Measurements from ENCODE around the gene MAPK4.

MAPK4 gene

DNA sequence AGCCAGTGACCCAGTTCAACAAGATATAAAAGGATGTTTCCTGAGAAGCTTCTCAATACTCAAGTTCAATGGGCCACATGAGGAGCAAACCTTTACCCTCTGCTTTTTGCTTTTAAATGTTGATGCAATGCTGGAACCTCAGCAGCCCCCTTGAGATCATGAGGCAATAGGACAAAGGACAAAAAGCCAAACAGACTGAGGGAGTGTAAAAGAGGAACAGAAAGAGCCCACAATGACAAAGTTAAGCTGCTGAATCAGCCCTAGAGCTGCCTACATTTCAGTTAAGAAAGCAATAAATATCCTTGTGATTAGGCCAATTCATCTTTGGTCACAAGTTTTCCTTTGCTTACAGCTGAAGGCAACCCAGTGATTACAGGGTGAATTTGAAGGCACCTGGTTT lies 183.1 kb downstream of the MAPK4 start:
- H3K27me3 ChIP-seq (replicated peaks; ENCODE audit: control insufficient read depth, insufficient read depth, low read length, poor library complexity, severe bottlenecking), result no peaks in the 10 kb centered on the region
- no peak overlapping the region for H3K27ac ChIP-seq (ENCODE audit: insufficient read depth, low read length, poor library complexity, severe bottlenecking)
- DNase-seq, result no peak
- H3K36me3 ChIP-seq (ENCODE audit: control insufficient read depth, insufficient read depth, low read length), result no peaks in the 10 kb centered on the region
- H3K9me3 ChIP-seq (ENCODE audit: control insufficient read depth, low read length), result no peaks in the 10 kb centered on the region
- no peak overlapping the region for H3K4me3 ChIP-seq (ENCODE audit: insufficient read depth, low read depth, low read length, poor library complexity, severe bottlenecking)
- no peaks in the 10 kb centered on the region for H3K4me1 ChIP-seq (ENCODE audit: control insufficient read depth, insufficient read depth, low read length, poor library complexity, severe bottlenecking)

DNA sequence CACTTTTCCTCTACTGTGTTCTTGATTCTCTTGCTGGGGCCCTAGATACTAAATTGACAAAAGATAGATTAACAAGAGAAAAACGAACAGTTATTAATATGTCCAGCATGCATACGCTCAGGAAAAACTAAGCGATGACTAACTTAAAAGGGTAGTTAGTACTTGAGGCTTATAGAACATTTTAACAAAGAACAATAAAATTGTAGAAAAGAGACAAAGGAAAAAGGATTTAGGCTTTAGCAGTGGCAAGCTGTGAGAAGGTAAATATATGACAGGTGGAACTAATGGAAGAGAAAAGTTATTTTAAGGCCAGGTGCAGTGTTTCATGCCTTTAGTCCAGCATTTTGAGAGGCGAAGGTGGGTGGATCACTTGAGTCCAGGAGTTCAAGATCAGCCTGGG lies 184.4 kb downstream of the MAPK4 start:
- no peaks in the 10 kb centered on the region for H3K4me1 ChIP-seq (ENCODE audit: control insufficient read depth, insufficient read depth, low read length, poor library complexity, severe bottlenecking)
- H3K9me3 ChIP-seq (ENCODE audit: control insufficient read depth, low read length), result no peaks in the 10 kb centered on the region
- H3K27me3 ChIP-seq (replicated peaks; ENCODE audit: control insufficient read depth, insufficient read depth, low read length, poor library complexity, severe bottlenecking), result no peaks in the 10 kb centered on the region
- no peaks in the 10 kb centered on the region for H3K36me3 ChIP-seq (ENCODE audit: control insufficient read depth, insufficient read depth, low read length)
- DNase-seq, result no peak
- no peak overlapping the region for H3K27ac ChIP-seq (ENCODE audit: insufficient read depth, low read length, poor library complexity, severe bottlenecking)
- H3K4me3 ChIP-seq (ENCODE audit: insufficient read depth, low read depth, low read length, poor library complexity, severe bottlenecking), result no peak overlapping the region

DNA sequence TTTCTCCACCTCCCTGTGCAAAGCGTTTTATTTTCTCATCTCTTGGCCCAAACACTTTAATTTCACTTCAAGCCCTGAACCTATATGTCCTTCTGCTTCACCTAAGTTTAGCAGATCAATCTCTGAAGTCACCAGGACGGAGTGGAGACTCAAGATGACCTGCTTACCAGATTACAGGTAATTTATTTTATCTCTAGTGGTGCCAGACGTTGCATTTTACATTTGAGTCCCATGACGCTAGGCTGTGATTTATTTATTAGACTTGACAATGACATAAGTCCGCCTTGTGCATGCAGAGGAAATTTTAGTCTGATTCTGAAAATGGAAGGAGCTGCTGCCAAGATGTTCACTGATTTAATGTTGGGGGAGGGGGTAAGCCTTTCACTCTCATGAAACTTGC lies 186.1 kb downstream of the MAPK4 start:
- no peaks in the 10 kb centered on the region for H3K36me3 ChIP-seq (ENCODE audit: control insufficient read depth, insufficient read depth, low read length)
- DNase-seq, result no peak
- no peaks in the 10 kb centered on the region for H3K4me1 ChIP-seq (ENCODE audit: control insufficient read depth, insufficient read depth, low read length, poor library complexity, severe bottlenecking)
- no peak overlapping the region for H3K27ac ChIP-seq (ENCODE audit: insufficient read depth, low read length, poor library complexity, severe bottlenecking)
- H3K4me3 ChIP-seq (ENCODE audit: insufficient read depth, low read depth, low read length, poor library complexity, severe bottlenecking), result no peak overlapping the region
- H3K9me3 ChIP-seq (ENCODE audit: control insufficient read depth, low read length), result no peaks in the 10 kb centered on the region
- H3K27me3 ChIP-seq (replicated peaks; ENCODE audit: control insufficient read depth, insufficient read depth, low read length, poor library complexity, severe bottlenecking), result peaks cover 3% of the 10 kb centered on the region

DNA sequence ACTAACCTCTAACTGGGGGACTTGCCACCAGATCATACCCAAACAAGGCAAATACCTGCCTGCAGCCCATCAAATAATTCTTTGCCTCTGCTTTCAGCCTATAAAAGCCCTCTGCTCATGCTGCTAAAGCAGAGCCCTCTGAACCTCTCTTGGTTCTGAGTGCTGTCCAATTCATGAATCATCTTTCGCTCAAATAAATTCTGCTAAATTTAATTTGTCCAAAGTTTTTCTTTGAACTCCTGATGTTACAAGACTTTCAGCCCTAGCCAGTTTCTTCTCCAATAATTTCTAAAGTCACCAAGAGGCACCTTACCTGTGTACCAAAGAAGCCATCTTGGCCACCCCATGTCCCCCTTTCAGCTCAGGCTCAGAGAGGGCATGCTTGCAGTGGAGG lies 188.0 kb downstream of the MAPK4 start:
- no peaks in the 10 kb centered on the region for H3K4me1 ChIP-seq (ENCODE audit: control insufficient read depth, insufficient read depth, low read length, poor library complexity, severe bottlenecking)
- DNase-seq, result no peak
- no peaks in the 10 kb centered on the region for H3K9me3 ChIP-seq (ENCODE audit: control insufficient read depth, low read length)
- H3K36me3 ChIP-seq (ENCODE audit: control insufficient read depth, insufficient read depth, low read length), result no peaks in the 10 kb centered on the region
- H3K27me3 ChIP-seq (replicated peaks; ENCODE audit: control insufficient read depth, insufficient read depth, low read length, poor library complexity, severe bottlenecking), result peaks cover 3% of the 10 kb centered on the region
- H3K4me3 ChIP-seq (ENCODE audit: insufficient read depth, low read depth, low read length, poor library complexity, severe bottlenecking), result no peak overlapping the region
- no peak overlapping the region for H3K27ac ChIP-seq (ENCODE audit: insufficient read depth, low read length, poor library complexity, severe bottlenecking)

DNA sequence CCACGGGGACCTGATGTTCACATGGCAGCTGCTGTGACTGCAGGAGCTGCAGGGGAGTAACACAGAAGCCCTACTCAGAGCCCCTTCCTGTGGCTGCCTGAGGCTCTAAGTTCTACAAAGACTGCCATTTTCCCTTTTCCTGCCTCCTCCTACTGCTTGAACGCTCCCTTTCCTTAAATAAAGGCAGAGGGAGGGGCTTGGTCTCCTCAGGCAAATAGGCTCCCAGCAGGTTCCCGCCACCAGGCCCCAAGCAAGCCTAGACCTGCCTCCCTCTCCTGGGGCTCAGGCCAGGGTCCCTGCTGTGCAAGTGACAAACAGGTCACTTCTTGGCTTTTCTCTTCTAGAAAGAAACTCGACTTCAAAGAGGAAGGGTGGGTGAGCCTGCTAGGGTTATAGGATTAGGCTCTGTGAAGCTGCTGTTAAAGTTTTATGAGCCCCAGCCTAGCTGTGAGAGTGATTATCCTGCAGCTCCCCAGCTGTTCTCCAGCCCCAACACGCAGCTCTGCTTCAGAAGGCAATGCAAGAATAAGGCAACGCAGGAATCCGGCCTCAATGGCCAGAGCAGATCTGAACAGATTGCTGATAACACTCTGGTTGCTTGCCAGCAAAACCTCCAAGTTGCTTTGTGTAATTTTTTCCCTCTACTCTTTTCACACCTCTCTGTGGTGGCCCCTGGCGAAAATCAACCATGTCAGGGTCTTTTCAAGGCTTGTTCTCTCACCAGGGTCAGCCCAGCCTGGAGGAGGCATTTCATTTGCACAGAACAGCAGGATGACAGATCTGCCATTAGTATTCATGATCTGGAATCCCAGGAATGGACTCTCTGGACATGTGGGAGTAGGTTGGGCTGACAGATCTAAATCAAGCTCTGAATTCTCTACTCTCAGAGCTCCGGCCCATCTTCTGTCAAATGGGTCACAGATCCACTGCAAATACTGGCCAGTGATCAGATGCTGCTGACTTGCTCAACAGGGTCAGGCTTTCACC lies 188.6 kb downstream of the MAPK4 start:
- no peaks in the 10 kb centered on the region for H3K4me1 ChIP-seq (ENCODE audit: control insufficient read depth, insufficient read depth, low read length, poor library complexity, severe bottlenecking)
- no peak for DNase-seq
- H3K27me3 ChIP-seq (replicated peaks; ENCODE audit: control insufficient read depth, insufficient read depth, low read length, poor library complexity, severe bottlenecking), result peaks cover 3% of the 10 kb centered on the region
- no peaks in the 10 kb centered on the region for H3K9me3 ChIP-seq (ENCODE audit: control insufficient read depth, low read length)
- no peak overlapping the region for H3K27ac ChIP-seq (ENCODE audit: insufficient read depth, low read length, poor library complexity, severe bottlenecking)
- no peaks in the 10 kb centered on the region for H3K36me3 ChIP-seq (ENCODE audit: control insufficient read depth, insufficient read depth, low read length)
- no peak overlapping the region for H3K4me3 ChIP-seq (ENCODE audit: insufficient read depth, low read depth, low read length, poor library complexity, severe bottlenecking)

DNA sequence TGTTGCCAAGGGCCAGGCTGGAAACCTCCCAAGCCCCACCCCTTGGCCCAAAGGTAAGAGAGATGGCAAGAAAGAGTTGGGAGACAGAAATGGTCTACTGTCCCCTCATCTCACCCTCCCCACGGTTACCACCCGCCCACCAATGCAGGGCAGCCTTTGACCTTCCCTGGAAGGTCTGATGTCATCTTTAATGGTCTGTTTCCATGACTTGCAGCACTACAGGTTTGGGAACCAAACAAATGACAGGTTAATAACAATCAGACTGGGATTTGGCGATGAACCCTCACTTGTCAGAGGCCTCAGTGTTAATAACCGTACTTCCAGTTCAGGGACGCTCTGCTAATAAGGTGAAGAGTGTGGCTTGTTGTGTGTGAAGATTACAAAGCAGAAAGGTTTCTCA lies 189.5 kb downstream of the MAPK4 start:
- Histone ChIP-seq H3K27me3 (replicated peaks; ENCODE audit: control insufficient read depth, insufficient read depth, low read length, poor library complexity, severe bottlenecking) (peaks cover 3% of the 10 kb centered on the region), H3K4me1 (ENCODE audit: control insufficient read depth, insufficient read depth, low read length, poor library complexity, severe bottlenecking) (no peaks in the 10 kb centered on the region), H3K36me3 (ENCODE audit: control insufficient read depth, insufficient read depth, low read length) (no peaks in the 10 kb centered on the region), H3K9me3 (ENCODE audit: control insufficient read depth, low read length) (no peaks in the 10 kb centered on the region), H3K27ac (ENCODE audit: insufficient read depth, low read length, poor library complexity, severe bottlenecking) (no peak overlapping the region), H3K4me3 (ENCODE audit: insufficient read depth, low read depth, low read length, poor library complexity, severe bottlenecking) (no peak overlapping the region)
- no peak for DNase-seq

DNA sequence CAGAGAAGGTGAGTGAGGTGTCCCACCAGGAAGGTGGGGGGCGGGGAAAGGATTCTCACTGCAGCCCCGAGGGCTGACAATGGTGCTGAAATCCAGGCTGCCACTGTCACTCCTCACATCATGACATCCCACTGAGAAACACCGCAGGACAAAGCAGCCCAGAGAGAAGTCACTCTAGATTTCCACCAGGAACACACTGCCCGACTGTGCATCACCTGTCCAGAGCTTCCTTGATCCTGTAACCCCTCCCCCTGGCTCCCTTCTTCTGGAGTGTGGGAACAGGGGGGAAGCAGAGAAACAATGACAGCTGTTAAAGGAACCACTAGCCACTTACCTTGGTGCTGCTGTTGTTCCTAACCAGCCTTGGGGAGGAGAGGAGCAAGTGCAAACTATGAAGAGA lies 190.1 kb downstream of the MAPK4 start:
- H3K4me1 ChIP-seq (ENCODE audit: control insufficient read depth, insufficient read depth, low read length, poor library complexity, severe bottlenecking), result no peaks in the 10 kb centered on the region
- no peak for DNase-seq
- H3K4me3 ChIP-seq (ENCODE audit: insufficient read depth, low read depth, low read length, poor library complexity, severe bottlenecking), result no peak overlapping the region
- H3K9me3 ChIP-seq (ENCODE audit: control insufficient read depth, low read length), result no peaks in the 10 kb centered on the region
- H3K27me3 ChIP-seq (replicated peaks; ENCODE audit: control insufficient read depth, insufficient read depth, low read length, poor library complexity, severe bottlenecking), result peaks cover 3% of the 10 kb centered on the region
- H3K27ac ChIP-seq (ENCODE audit: insufficient read depth, low read length, poor library complexity, severe bottlenecking), result no peak overlapping the region
- H3K36me3 ChIP-seq (ENCODE audit: control insufficient read depth, insufficient read depth, low read length), result no peaks in the 10 kb centered on the region

DNA sequence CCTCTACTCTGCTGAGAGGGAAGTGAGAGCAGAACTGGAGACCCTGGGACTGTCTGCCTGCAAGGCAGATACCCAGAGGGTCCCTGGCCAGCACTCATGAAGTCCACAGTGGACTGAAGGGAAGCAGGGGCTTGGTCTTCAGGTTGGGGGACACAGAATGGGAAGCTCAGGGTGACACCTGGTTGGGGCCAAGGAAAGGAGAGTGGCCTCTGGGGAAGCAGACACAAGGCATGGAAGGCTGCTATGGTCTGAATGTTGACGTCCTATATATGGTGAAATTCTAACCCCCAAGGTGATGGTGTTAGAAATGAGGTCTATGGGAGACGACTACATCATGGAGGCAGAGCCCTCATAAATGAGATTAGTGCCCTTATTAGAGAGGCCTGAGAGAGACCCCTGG lies 190.7 kb downstream of the MAPK4 start:
- H3K9me3 ChIP-seq (ENCODE audit: control insufficient read depth, low read length), result no peaks in the 10 kb centered on the region
- H3K27ac ChIP-seq (ENCODE audit: insufficient read depth, low read length, poor library complexity, severe bottlenecking), result no peak overlapping the region
- H3K4me1 ChIP-seq (ENCODE audit: control insufficient read depth, insufficient read depth, low read length, poor library complexity, severe bottlenecking), result no peaks in the 10 kb centered on the region
- DNase-seq, result no peak
- H3K27me3 ChIP-seq (replicated peaks; ENCODE audit: control insufficient read depth, insufficient read depth, low read length, poor library complexity, severe bottlenecking), result peaks cover 3% of the 10 kb centered on the region
- no peak overlapping the region for H3K4me3 ChIP-seq (ENCODE audit: insufficient read depth, low read depth, low read length, poor library complexity, severe bottlenecking)
- no peaks in the 10 kb centered on the region for H3K36me3 ChIP-seq (ENCODE audit: control insufficient read depth, insufficient read depth, low read length)

DNA sequence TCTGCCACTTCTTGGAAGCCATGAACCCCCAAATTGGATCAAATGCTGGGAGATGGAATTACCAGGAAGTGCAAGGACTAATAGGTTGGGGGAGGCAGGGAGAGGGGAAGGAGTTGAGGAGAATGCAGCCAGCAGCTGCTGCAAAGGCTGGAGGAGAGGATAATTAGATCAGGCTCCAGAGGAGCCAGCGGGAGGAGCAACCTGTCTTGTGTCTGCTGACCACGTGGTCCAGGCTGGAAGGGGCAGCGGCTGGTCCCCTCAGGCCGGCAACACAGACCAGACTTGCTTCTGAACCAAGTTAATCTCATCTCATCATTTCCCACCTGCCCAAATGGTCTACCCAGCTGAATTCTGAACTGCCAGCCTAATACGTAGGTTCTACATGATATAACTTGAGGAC lies 191.6 kb downstream of the MAPK4 start:
- no peak overlapping the region for H3K27ac ChIP-seq (ENCODE audit: insufficient read depth, low read length, poor library complexity, severe bottlenecking)
- H3K4me1 ChIP-seq (ENCODE audit: control insufficient read depth, insufficient read depth, low read length, poor library complexity, severe bottlenecking), result no peaks in the 10 kb centered on the region
- H3K36me3 ChIP-seq (ENCODE audit: control insufficient read depth, insufficient read depth, low read length), result no peaks in the 10 kb centered on the region
- no peaks in the 10 kb centered on the region for H3K9me3 ChIP-seq (ENCODE audit: control insufficient read depth, low read length)
- peaks cover 3% of the 10 kb centered on the region for H3K27me3 ChIP-seq (replicated peaks; ENCODE audit: control insufficient read depth, insufficient read depth, low read length, poor library complexity, severe bottlenecking)
- no peak for DNase-seq
- H3K4me3 ChIP-seq (ENCODE audit: insufficient read depth, low read depth, low read length, poor library complexity, severe bottlenecking), result no peak overlapping the region

DNA sequence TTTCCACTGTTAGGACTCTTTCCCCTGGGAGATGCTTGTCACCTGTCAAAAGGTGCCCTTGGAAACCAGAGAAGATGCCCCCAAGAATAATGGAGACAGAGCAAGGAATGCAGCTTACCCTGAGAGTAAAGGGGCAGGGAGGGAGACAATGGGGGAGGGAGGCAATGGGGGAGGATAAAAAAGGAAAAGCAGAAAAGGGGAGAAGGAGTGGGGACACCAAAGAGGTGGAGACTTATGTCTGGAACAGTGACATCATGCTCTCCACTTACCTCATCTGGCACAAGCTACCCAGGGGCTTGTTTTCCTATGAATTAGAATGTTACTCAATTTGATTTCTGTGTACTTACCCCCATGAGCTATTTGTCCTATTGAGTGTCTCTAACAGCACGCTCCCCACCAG lies 192.1 kb downstream of the MAPK4 start:
- Histone ChIP-seq H3K9me3 (ENCODE audit: control insufficient read depth, low read length) (no peaks in the 10 kb centered on the region), H3K36me3 (ENCODE audit: control insufficient read depth, insufficient read depth, low read length) (no peaks in the 10 kb centered on the region), H3K4me1 (ENCODE audit: control insufficient read depth, insufficient read depth, low read length, poor library complexity, severe bottlenecking) (no peaks in the 10 kb centered on the region), H3K27me3 (replicated peaks; ENCODE audit: control insufficient read depth, insufficient read depth, low read length, poor library complexity, severe bottlenecking) (peaks cover 3% of the 10 kb centered on the region), H3K4me3 (ENCODE audit: insufficient read depth, low read depth, low read length, poor library complexity, severe bottlenecking) (no peak overlapping the region), H3K27ac (ENCODE audit: insufficient read depth, low read length, poor library complexity, severe bottlenecking) (no peak overlapping the region)
- DNase-seq, result no peak

All from effector memory CD4-positive, alpha-beta T cell (primary cell).